Neural cell (in vitro differentiated cells): ENCODE results near the gene TBR1. TPM values are rescaled to one million over a fixed set of nuclear protein-coding genes. Genes with fewer than 3 reads are reported as not detected.

Experiments
- H2AFZ ChIP-seq: fragments of 200-600, 300-800 bp; sonication (generic), shearing (Covaris generic); 2 replicates; pipeline ENCODE4 v1.6.0; 2014; ENCODE audit warnings: low read depth, mild to moderate bottlenecking, antibody characterized with exemption, low read length, moderate library complexity
- H3F3A ChIP-seq: fragments of 200-600 bp; shearing (Covaris generic); 2 replicates; pipeline ENCODE4 v1.6.1; 2016; ENCODE audit warnings: mild to moderate bottlenecking, moderate library complexity, mixed read lengths, antibody characterized with exemption, low read length; ENCODE audit not compliant: insufficient read depth, poor library complexity, severe bottlenecking
- H3K27ac ChIP-seq: fragments of 200-600, 300-800 bp; sonication (generic), shearing (Covaris generic); 2 replicates; pipeline ENCODE4 v1.5.1; 2014; ENCODE audit warnings: mild to moderate bottlenecking, low read length, moderate library complexity
- H3K27me3 ChIP-seq: fragments of 300-800, 200-600 bp; sonication (generic), shearing (Covaris generic); 2 replicates; pipeline ENCODE4 v1.6.0; 2014; ENCODE audit warnings: mild to moderate bottlenecking, low read depth, low read length, moderate library complexity; ENCODE audit not compliant: insufficient read depth
- H3K36me3 ChIP-seq: fragments of 300-800, 200-600 bp; sonication (generic), shearing (Covaris generic); 2 replicates; pipeline ENCODE4 v1.5.1; 2014; ENCODE audit warnings: mild to moderate bottlenecking, antibody characterized with exemption, low read length, moderate library complexity; ENCODE audit not compliant: insufficient read depth
- H3K4me2 ChIP-seq: fragments of 300-800, 200-600 bp; sonication (generic), shearing (Covaris generic); 2 replicates; pipeline ENCODE4 v1.6.0; 2014; ENCODE audit warnings: mild to moderate bottlenecking, low read length
- H3K4me3 ChIP-seq: fragments of 300-800, 200-600 bp; sonication (generic), shearing (Covaris generic); 2 replicates; pipeline ENCODE4 v1.5.1; 2014; ENCODE audit warnings: mild to moderate bottlenecking, low read length, moderate library complexity
- H3K79me2 ChIP-seq: fragments of 200-600 bp; shearing (Covaris generic); replicated peaks from 2 replicates; pipeline ENCODE4 v1.6.0; 2014; ENCODE audit warnings: mild to moderate bottlenecking, low read length, moderate library complexity; ENCODE audit not compliant: insufficient read depth
- H3K9ac ChIP-seq: fragments of 300-800, 200-600 bp; sonication (generic), shearing (Covaris generic); 2 replicates; pipeline ENCODE4 v1.6.1; 2016; ENCODE audit warnings: mild to moderate bottlenecking, low read length, mixed read lengths
- H3K9me2 ChIP-seq: fragments of 200-600 bp; shearing (Covaris generic); 2 replicates; pipeline ENCODE4 v1.6.1; 2016; ENCODE audit warnings: mild to moderate bottlenecking, low read length, mixed read lengths; ENCODE audit not compliant: insufficient read depth
- H3K9me3 ChIP-seq: fragments of 200-600, 300-800 bp; sonication (generic), shearing (Covaris generic); 2 replicates; pipeline ENCODE4 v1.6.1; 2016; ENCODE audit warnings: mild to moderate bottlenecking, mixed run types, low read length, moderate library complexity, mixed read lengths
- H4K20me1 ChIP-seq: fragments of 200-600 bp; shearing (Covaris generic); 2 replicates; pipeline ENCODE4 v1.6.1; 2016; ENCODE audit warnings: mild to moderate bottlenecking, mixed run types; ENCODE audit not compliant: insufficient read depth
- EP300 ChIP-seq: fragments of 450-650 bp; conservative IDR thresholded peaks from 2 replicates; pipeline ENCODE4 v1.6.1; 2014; ENCODE audit warnings: antibody characterized with exemption, mild to moderate bottlenecking, moderate library complexity; ENCODE audit not compliant: poor library complexity, severe bottlenecking
- EZH2 ChIP-seq: fragments of 200-600, 300-800 bp; shearing (Covaris generic), sonication (generic); IDR thresholded peaks from 2 replicates; pipeline ENCODE4 v1.6.1; 2014; ENCODE audit warnings: antibody characterized with exemption, low read length, borderline replicate concordance, mild to moderate bottlenecking; ENCODE audit not compliant: insufficient read depth, poor library complexity, severe bottlenecking
- POLR2AphosphoS5 ChIP-seq: IDR thresholded peaks from 2 replicates; pipeline ENCODE4 v1.6.1; 2012
- SMC3 ChIP-seq: fragments of 450-650 bp; conservative IDR thresholded peaks from 2 replicates; pipeline ENCODE4 v1.6.1; 2014; ENCODE audit warnings: antibody characterized with exemption, mild to moderate bottlenecking, moderate library complexity; ENCODE audit not compliant: poor library complexity
- polyA plus RNA-seq: library from polyadenylated mRNA; depleted of rRNA; stranded (reverse); fragments of >200 nt; gene quantifications from 2 replicates; pipeline ENCODE4 v1.2.3, GENCODE V29; 2014

Gene TBR1
- polyA plus RNA-seq, 1 donor from 2014 or later = 4.5 TPM

- no peak overlapping the region for H3K27ac ChIP-seq
- H3K9me3 ChIP-seq = peaks cover 3% of the 10 kb centered on the region
- no peaks in the 10 kb centered on the region for H3K9me2 ChIP-seq
- peaks cover 100% of the 10 kb centered on the region for H3K27me3 ChIP-seq
- TF ChIP-seq EP300 (no peak), POLR2AphosphoS5 (peak; percentile 8)
- no peaks in the 10 kb centered on the region for H3K79me2 ChIP-seq
- H3K9ac ChIP-seq = no peak overlapping the region
- H3K36me3 ChIP-seq = no peaks in the 10 kb centered on the region
- H3K4me3 ChIP-seq = peak overlapping the region; percentile 64
- no peaks in the 10 kb centered on the region for H3F3A ChIP-seq
- H2AFZ ChIP-seq = no peak overlapping the region
- no peak overlapping the region for H3K4me2 ChIP-seq
- H4K20me1 ChIP-seq = no peaks in the 10 kb centered on the region
Measured at GRCh38 chr2:161422816-161423403, 6.8 kb downstream of the TBR1 start.

DNA sequence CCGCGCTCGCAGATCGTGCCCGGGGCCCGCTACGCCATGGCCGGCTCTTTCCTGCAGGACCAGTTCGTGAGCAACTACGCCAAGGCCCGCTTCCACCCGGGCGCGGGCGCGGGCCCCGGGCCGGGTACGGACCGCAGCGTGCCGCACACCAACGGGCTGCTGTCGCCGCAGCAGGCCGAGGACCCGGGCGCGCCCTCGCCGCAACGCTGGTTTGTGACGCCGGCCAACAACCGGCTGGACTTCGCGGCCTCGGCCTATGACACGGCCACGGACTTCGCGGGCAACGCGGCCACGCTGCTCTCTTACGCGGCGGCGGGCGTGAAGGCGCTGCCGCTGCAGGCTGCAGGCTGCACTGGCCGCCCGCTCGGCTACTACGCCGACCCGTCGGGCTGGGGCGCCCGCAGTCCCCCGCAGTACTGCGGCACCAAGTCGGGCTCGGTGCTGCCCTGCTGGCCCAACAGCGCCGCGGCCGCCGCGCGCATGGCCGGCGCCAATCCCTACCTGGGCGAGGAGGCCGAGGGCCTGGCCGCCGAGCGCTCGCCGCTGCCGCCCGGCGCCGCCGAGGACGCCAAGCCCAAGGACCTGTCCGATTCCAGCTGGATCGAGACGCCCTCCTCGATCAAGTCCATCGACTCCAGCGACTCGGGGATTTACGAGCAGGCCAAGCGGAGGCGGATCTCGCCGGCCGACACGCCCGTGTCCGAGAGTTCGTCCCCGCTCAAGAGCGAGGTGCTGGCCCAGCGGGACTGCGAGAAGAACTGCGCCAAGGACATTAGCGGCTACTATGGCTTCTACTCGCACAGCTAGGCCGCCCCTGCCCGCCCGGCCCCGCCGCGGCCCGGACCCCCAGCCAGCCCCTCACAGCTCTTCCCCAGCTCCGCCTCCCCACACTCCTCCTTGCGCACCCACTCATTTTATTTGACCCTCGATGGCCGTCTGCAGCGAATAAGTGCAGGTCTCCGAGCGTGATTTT lies 7.6 kb downstream of the TBR1 start:
- no peak overlapping the region for H3K27ac ChIP-seq
- H3F3A ChIP-seq = no peaks in the 10 kb centered on the region
- H3K36me3 ChIP-seq = no peaks in the 10 kb centered on the region
- H2AFZ ChIP-seq = no peak overlapping the region
- no peaks in the 10 kb centered on the region for H3K9me2 ChIP-seq
- no peak for TF ChIP-seq POLR2AphosphoS5
- peak; percentile 83 for TF ChIP-seq EZH2
- H3K4me3 ChIP-seq = peak overlapping the region; percentile 64
- no peaks in the 10 kb centered on the region for H3K79me2 ChIP-seq
- peak overlapping the region; percentile 13 for H3K9ac ChIP-seq
- H3K27me3 ChIP-seq = peaks cover 100% of the 10 kb centered on the region
- H4K20me1 ChIP-seq = no peaks in the 10 kb centered on the region
- no peak overlapping the region for H3K4me2 ChIP-seq
- peaks cover 3% of the 10 kb centered on the region for H3K9me3 ChIP-seq

- Histone ChIP-seq H4K20me1 (no peaks in the 10 kb centered on the region), H3K9me2 (no peaks in the 10 kb centered on the region), H3K27me3 (peaks cover 100% of the 10 kb centered on the region), H3K36me3 (no peaks in the 10 kb centered on the region), H3K79me2 (no peaks in the 10 kb centered on the region), H3F3A (no peaks in the 10 kb centered on the region), H3K27ac (peak overlapping the region; percentile 2), H3K4me3 (peak overlapping the region; percentile 64), H3K9me3 (peaks cover 3% of the 10 kb centered on the region), H2AFZ (no peak overlapping the region), H3K9ac (peak overlapping the region; percentile 13), H3K4me2 (no peak overlapping the region)
- TF ChIP-seq POLR2AphosphoS5 (peak; percentile 27), SMC3 (no peak)
Measured at GRCh38 chr2:161424394-161424769, 8.3 kb downstream of the TBR1 start.

GRCh38 chr2:161424891-161425727 lies 9.0 kb downstream of the TBR1 start:
- peaks cover 3% of the 10 kb centered on the region for H3K9me3 ChIP-seq
- H3K4me3 ChIP-seq = peak overlapping the region; percentile 64
- no peaks in the 10 kb centered on the region for H3K9me2 ChIP-seq
- peaks cover 99% of the 10 kb centered on the region for H3K27me3 ChIP-seq
- H3K9ac ChIP-seq = no peak overlapping the region
- no peak overlapping the region for H2AFZ ChIP-seq
- no peaks in the 10 kb centered on the region for H3K79me2 ChIP-seq
- TF ChIP-seq SMC3 (no peak), EP300 (no peak), POLR2AphosphoS5 (no peak)
- H3K4me2 ChIP-seq = no peak overlapping the region
- no peaks in the 10 kb centered on the region for H4K20me1 ChIP-seq
- no peak overlapping the region for H3K27ac ChIP-seq
- no peaks in the 10 kb centered on the region for H3F3A ChIP-seq
- no peaks in the 10 kb centered on the region for H3K36me3 ChIP-seq
